K562 (cell line): ENCODE data around the gene THADA. TPM values are rescaled to one million over a fixed set of nuclear protein-coding genes. Genes with fewer than 3 reads are reported as not detected.

Experiments used
- ARID1B ChIP-seq: fragments of 450-650 bp; IDR thresholded peaks from 2 replicates; pipeline ENCODE4 v1.6.1; 2016; ENCODE audit warnings: antibody characterized with exemption, mild to moderate bottlenecking, inconsistent platforms
- BRD9 ChIP-seq: fragments of 450-650 bp; IDR thresholded peaks from 2 replicates; pipeline ENCODE4 v1.6.1; 2018; ENCODE audit warnings: low read depth; ENCODE audit not compliant: partially characterized antibody
- GTF2F1 ChIP-seq: IDR thresholded peaks from 2 replicates; pipeline ENCODE4 v1.6.1; 2011; ENCODE audit warnings: low read depth, low read length, improper control_type of control experiment
- MIER1 ChIP-seq: fragments of 450-650 bp; IDR thresholded peaks from 2 replicates; pipeline ENCODE4 v1.6.1; 2016; ENCODE audit warnings: antibody characterized with exemption, mild to moderate bottlenecking, low read depth
- MXI1 ChIP-seq: IDR thresholded peaks from 2 replicates; pipeline ENCODE4 v1.6.1; 2011; ENCODE audit warnings: low read depth, mild to moderate bottlenecking, improper control_type of control experiment, low read length
- NONO ChIP-seq, 2 experiments: fragments of 200-400 bp in 1 of 2; fragments of 450-650 bp in 1 of 2; formaldehyde crosslinking in 1 of 2; IDR thresholded peaks; 2 replicates each; pipeline ENCODE4 v1.6.1; 2017; ENCODE audit warnings: low read depth in 2 of 2, mild to moderate bottlenecking in 2 of 2, moderate library complexity in 2 of 2, low read length in 1 of 2
- TAF9B ChIP-seq: fragments of 450-650 bp; IDR thresholded peaks from 2 replicates; pipeline ENCODE4 v1.6.1; 2018; ENCODE audit warnings: mild to moderate bottlenecking; ENCODE audit not compliant: partially characterized antibody
- ZNF239 ChIP-seq: fragments of 250-450 bp; sonication (Bioruptor Pico); IDR thresholded peaks from 2 replicates; pipeline ENCODE4 v1.4.0; 2020; ENCODE audit warnings: mild to moderate bottlenecking
- ZNF444 ChIP-seq: fragments of 250-450 bp; sonication (Bioruptor Pico); IDR thresholded peaks from 2 replicates; pipeline ENCODE4 v1.4.0; 2020; ENCODE audit warnings: mild to moderate bottlenecking, moderate library complexity
- polyA plus RNA-seq, 8 experiments: library from polyadenylated mRNA; depleted of rRNA in 4 of 8; stranded (reverse) in 5 of 8; unstranded in 3 of 8; fragments of >200 nt; fragmentation: Nextera tagmentation in 2 of 8; fragmentation: Illumina TruSeq in 1 of 8; extraction: Ambion mirVana in 2 of 8; extraction: Trizol in 1 of 8; gene quantifications; 2 replicates each; pipeline versions ENCODE4 v1.2.1 to v1.2.3, GENCODE V29; 2011 to 2014; ENCODE audit warnings: inconsistent platforms in 1 of 8, missing spikeins in 1 of 8
- total RNA-seq, 7 experiments: library from RNA; depleted of rRNA in 6 of 7; stranded (reverse); fragments of >200 nt in 6 of 7; fragmentation: Illumina TruSeq in 2 of 7; extraction: Trizol in 2 of 7; gene quantifications; 2 replicates each; pipeline versions ENCODE4 v1.2.1 to v1.2.3, GENCODE V29; 2011 to 2021; ENCODE audit warnings: low replicate concordance in 1 of 7
- TF ChIP-seq, protein P1 (sequence below): fragments of 250-450 bp; sonication (Bioruptor Pico); IDR thresholded peaks from 2 replicates; pipeline ENCODE4 v1.8.0; 2022; ENCODE audit warnings: inconsistent platforms
- TF ChIP-seq, protein P2 (sequence below), 2 experiments: IDR thresholded peaks in 1 of 2; conservative IDR thresholded peaks in 1 of 2; 2 replicates each; pipeline ENCODE4 v1.6.1; 2016; ENCODE audit warnings: low read depth in 2 of 2, mild to moderate bottlenecking in 1 of 2, missing compliant biosample characterization in 1 of 2, missing genetic modification characterization in 1 of 2, moderate library complexity in 1 of 2
- TF ChIP-seq, protein P3 (sequence below): sonication (generic); formaldehyde crosslinking; IDR thresholded peaks from 2 replicates; pipeline ENCODE4 v1.8.1; 2022; ENCODE audit warnings: missing genetic modification reagents
- TF ChIP-seq, protein P4 (sequence below), 2 experiments: fragments of 200-800 bp in 1 of 2; sonication (Bioruptor generic) in 1 of 2; sonication (generic) in 1 of 2; formaldehyde crosslinking in 1 of 2; IDR thresholded peaks in 1 of 2; conservative IDR thresholded peaks in 1 of 2; 2 replicates each; pipeline versions ENCODE4 v1.5.0 to v1.6.1; 2016 to 2020; ENCODE audit warnings: missing compliant biosample characterization in 1 of 2, missing genetic modification characterization in 1 of 2, missing genetic modification reagents in 1 of 2

The THADA gene
- total and polyA plus RNA-seq, 9 of the 15 experiments (the other 6 are each of a cell fraction or from before 2014, with no cell fraction given): 17.8 to 34.7 (median 31.9) TPM

DNA sequence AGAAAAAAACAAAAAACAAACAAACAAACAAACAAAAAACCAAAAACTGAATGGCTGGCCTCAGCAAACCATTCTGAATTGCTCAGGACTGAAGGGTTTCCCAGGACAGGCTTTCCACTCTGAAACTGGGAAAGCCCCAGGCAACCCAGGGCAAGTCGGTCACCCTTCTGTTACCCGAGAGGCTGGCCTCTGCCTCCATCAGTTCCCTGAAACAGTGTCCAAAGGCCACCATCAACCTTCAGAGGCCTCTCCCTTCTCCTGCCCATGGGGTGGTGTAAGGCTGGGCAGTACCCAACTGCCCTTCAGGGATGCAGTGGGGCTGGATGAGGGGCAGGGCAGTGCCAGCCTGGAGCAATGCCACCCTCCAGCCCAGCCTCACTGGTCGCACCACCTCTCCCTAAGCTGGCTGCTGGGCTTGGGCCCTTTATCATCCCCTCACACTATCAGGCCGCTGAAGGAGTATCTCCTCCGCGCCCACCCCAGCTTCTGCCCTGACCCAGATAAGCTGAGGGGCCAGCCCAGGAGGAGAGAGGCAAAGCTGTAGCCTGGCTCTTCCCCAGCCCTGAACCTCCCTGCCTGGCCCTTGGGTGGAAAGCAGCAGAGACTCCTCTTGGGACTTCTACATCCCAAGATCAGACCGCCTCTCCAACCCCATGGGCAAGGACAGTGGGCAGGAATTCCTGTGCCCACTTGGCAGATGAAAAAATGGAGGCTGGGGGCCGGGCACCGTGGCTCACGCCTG, 405.4 kb downstream of the THADA start (continued):
- TF ChIP-seq, protein P1, sequence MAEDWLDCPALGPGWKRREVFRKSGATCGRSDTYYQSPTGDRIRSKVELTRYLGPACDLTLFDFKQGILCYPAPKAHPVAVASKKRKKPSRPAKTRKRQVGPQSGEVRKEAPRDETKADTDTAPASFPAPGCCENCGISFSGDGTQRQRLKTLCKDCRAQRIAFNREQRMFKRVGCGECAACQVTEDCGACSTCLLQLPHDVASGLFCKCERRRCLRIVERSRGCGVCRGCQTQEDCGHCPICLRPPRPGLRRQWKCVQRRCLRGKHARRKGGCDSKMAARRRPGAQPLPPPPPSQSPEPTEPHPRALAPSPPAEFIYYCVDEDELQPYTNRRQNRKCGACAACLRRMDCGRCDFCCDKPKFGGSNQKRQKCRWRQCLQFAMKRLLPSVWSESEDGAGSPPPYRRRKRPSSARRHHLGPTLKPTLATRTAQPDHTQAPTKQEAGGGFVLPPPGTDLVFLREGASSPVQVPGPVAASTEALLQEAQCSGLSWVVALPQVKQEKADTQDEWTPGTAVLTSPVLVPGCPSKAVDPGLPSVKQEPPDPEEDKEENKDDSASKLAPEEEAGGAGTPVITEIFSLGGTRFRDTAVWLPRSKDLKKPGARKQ (CRISPR knock-in tag): no peak
- TF ChIP-seq ZNF239 (CRISPR knock-in tag) (no peak), GTF2F1 (no peak), ARID1B (peak; percentile 97), MXI1 (no peak), ZNF444 (CRISPR knock-in tag) (no peak), TAF9B (no peak), MIER1 (no peak), NONO (IDR thresholded peaks at IDR 0.05; ENCODE audit: low read depth in 2 of 2, low read length in 1 of 2) (0 out of 4 replicates have a peak, but pooled peaks of 1 of the 2 experiments have one; percentile 61), BRD9 (peak; percentile 50)
- TF ChIP-seq, protein P2, sequence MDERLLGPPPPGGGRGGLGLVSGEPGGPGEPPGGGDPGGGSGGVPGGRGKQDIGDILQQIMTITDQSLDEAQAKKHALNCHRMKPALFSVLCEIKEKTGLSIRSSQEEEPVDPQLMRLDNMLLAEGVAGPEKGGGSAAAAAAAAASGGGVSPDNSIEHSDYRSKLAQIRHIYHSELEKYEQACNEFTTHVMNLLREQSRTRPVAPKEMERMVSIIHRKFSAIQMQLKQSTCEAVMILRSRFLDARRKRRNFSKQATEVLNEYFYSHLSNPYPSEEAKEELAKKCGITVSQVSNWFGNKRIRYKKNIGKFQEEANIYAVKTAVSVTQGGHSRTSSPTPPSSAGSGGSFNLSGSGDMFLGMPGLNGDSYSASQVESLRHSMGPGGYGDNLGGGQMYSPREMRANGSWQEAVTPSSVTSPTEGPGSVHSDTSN (CRISPR knock-in tag; IDR thresholded peaks at IDR 0.05; ENCODE audit: low read depth): no peak
- TF ChIP-seq, protein P2 (tag; conservative IDR thresholded peaks at IDR 0.05; ENCODE audit: low read depth): no peak
- TF ChIP-seq, protein P3, sequence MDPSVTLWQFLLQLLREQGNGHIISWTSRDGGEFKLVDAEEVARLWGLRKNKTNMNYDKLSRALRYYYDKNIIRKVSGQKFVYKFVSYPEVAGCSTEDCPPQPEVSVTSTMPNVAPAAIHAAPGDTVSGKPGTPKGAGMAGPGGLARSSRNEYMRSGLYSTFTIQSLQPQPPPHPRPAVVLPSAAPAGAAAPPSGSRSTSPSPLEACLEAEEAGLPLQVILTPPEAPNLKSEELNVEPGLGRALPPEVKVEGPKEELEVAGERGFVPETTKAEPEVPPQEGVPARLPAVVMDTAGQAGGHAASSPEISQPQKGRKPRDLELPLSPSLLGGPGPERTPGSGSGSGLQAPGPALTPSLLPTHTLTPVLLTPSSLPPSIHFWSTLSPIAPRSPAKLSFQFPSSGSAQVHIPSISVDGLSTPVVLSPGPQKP: no peak
- TF ChIP-seq, protein P4, sequence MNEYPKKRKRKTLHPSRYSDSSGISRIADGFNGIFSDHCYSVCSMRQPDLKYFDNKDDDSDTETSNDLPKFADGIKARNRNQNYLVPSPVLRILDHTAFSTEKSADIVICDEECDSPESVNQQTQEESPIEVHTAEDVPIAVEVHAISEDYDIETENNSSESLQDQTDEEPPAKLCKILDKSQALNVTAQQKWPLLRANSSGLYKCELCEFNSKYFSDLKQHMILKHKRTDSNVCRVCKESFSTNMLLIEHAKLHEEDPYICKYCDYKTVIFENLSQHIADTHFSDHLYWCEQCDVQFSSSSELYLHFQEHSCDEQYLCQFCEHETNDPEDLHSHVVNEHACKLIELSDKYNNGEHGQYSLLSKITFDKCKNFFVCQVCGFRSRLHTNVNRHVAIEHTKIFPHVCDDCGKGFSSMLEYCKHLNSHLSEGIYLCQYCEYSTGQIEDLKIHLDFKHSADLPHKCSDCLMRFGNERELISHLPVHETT (CRISPR knock-in tag; conservative IDR thresholded peaks at IDR 0.05 in 1 of 2, IDR thresholded peaks at IDR 0.05 in 1 of 2): peak in 1 of 2 experiments; percentile 61; a peak in 1 of 4 replicates
